Psoas muscle (tissue), 8 donors: ENCODE measurements around the gene CDC7. TPM values are rescaled to one million over a fixed set of nuclear protein-coding genes. Genes with fewer than 3 reads are reported as not detected.
A peak's percentile ranks its signal among the peaks of the same experiment; 100 is the strongest.
"Not testable (repeated sequence)": the region's sequence is repeated elsewhere in the genome, so short reads cannot be mapped to it uniquely, and the experiment has no call there.

ENCODE experiments used
- ATAC-seq, 4 donors: fragments of 200-7000 bp; cut with Tn5 transposase; one replicate each; pipeline ENCODE4 v1.9.1; 2020; ENCODE audit warnings: moderate library complexity in 3 of 4, mild to moderate bottlenecking in 2 of 4
- DNase-seq, 2 donors: peaks; one replicate each; pipeline ENCODE4 v3.0.0-alpha.2; 2020
- H3K27ac ChIP-seq: fragments of 200-600 bp; one replicate; pipeline ENCODE4 v1.8.0; 2022
- H3K27me3 ChIP-seq, 3 donors: fragments of 200-600 bp in 1 of 3; one replicate each; pipeline versions ENCODE4 v1.6.1 to v1.8.0; 2013 to 2022; ENCODE audit warnings: low read length in 2 of 3, mild to moderate bottlenecking in 2 of 3, moderate library complexity in 1 of 3; ENCODE audit not compliant: insufficient read depth in 3 of 3
- H3K36me3 ChIP-seq, 2 donors: fragments of 200-600 bp in 1 of 2; one replicate each; pipeline versions ENCODE4 v1.6.1 to v1.8.0; 2013 to 2022; ENCODE audit warnings: low read depth in 1 of 2, mild to moderate bottlenecking in 1 of 2, moderate library complexity in 1 of 2; ENCODE audit not compliant: insufficient read depth in 1 of 2
- H3K4me1 ChIP-seq: fragments of 200-600 bp; one replicate; pipeline ENCODE4 v1.8.0; 2022
- H3K4me3 ChIP-seq: fragments of 200-600 bp; one replicate; pipeline ENCODE4 v1.8.0; 2022; ENCODE audit warnings: mild to moderate bottlenecking
- H3K9me3 ChIP-seq: fragments of 200-600 bp; one replicate; pipeline ENCODE4 v1.8.0; 2022
- CTCF ChIP-seq: fragments of 200-600 bp; IDR thresholded peaks from one replicate; pipeline ENCODE4 v1.8.0; 2022; ENCODE audit warnings: antibody characterized with exemption
- WGBS, 3 donors: extraction: QIAGEN DNeasy Blood & Tissue Kit; methylation state at CpG; one replicate each; pipeline versions ENCODE4 v1.1.6 to v1.1.7; 2013; 5-methylcytosine and 5-hydroxymethylcytosine counted together
- intact Hi-C, 2 donors: fragments of 100-400 bp; cut with DNase I; formaldehyde crosslinking; loops; one replicate each; pipeline versions ENCODE4 v1.11.0 to v1.14.2; 2022
- polyA plus RNA-seq, 3 donors: library from polyadenylated mRNA; stranded (reverse); fragments of 200-250 nt; gene quantifications; one replicate each; pipeline ENCODE4 v1.2.3, GENCODE V29; 2013
- total RNA-seq, 4 donors: library from RNA; stranded (reverse); fragmentation: NEBNext Ultra II Directional in 2 of 4; extraction: Animal tissue kit (Norgen Biotek cat#: 25700) in 2 of 4; gene quantifications; one replicate each; pipeline versions ENCODE4 v1.2.1 to v1.2.4, GENCODE V29; 2021 to 2023
- donor health status: healthy with polysubstance abuse.
- donor health status: DM: no; HTN: no; CAD: no; lungs with moderate emphysema.
- donor health status: Bipolar disorder and iron deficiency.
- donor health status: healthy.
- donor health status: DM: yes; HTN: yes; CAD: no.
- donor health status: DM: no; HTN: no; CAD: no.
- donor health status: DM: no; HTN: no; CAD: no.
- donor health status: DM: yes; HTN: yes; CAD: no.

Gene CDC7
- total and polyA plus RNA-seq, 7 donors, result 0.25 to 1.4 (median 0.54) TPM

- ATAC-seq, result peak in 1 of 4 donors; percentile 66
- 32 to 53% (median 34%) methylated on average over 2 of the region's 2 CpGs for WGBS, 3 donors
- H3K36me3 ChIP-seq, result no peaks in the 10 kb centered on the region
Measured at GRCh38 chr1:91513160-91513559, 12.5 kb downstream of the CDC7 start.

GRCh38 chr1:91513706-91514105 lies 13.1 kb downstream of the CDC7 start:
- intact Hi-C loops, result loop anchor here (1.0 to 5.0 kb wide), 2 partner anchors 414 to 416 kb away; no protein-coding TSS in a partner anchor
- Histone ChIP-seq H3K36me3 (no peaks in the 10 kb centered on the region), H3K9me3 (no peaks in the 10 kb centered on the region), H3K27me3 (no peaks in the 10 kb centered on the region), H3K4me1 (no peaks in the 10 kb centered on the region), H3K27ac (no peak overlapping the region), H3K4me3 (no peak overlapping the region)
- no peak for DNase-seq
- no peak for TF ChIP-seq CTCF
- WGBS, 3 donors, result 71 to 91% (median 79%) methylated on average over 1 of the region's 1 CpG
- no peak for ATAC-seq

More at GRCh38 chr1:91513160-91513559, 12.5 kb downstream of the CDC7 start:
- no peak overlapping the region for H3K27ac ChIP-seq
- H3K9me3 ChIP-seq, result no peaks in the 10 kb centered on the region
- TF ChIP-seq CTCF, result peak; percentile 53
- H3K4me3 ChIP-seq, result no peak overlapping the region
- no peaks in the 10 kb centered on the region for H3K27me3 ChIP-seq
- intact Hi-C loops, result loop anchor here (1.0 to 5.0 kb wide), 2 partner anchors 414 to 416 kb away; no protein-coding TSS in a partner anchor
- DNase-seq, result no peak
- H3K4me1 ChIP-seq, result no peaks in the 10 kb centered on the region

- DNase-seq (no peak), ATAC-seq (no peak)
- Histone ChIP-seq H3K9me3 (no peaks in the 10 kb centered on the region), H3K27me3 (no peaks in the 10 kb centered on the region), H3K36me3 (no peaks in the 10 kb centered on the region), H3K4me1 (no peaks in the 10 kb centered on the region), H3K4me3 (no peak overlapping the region), H3K27ac (no peak overlapping the region)
- TF ChIP-seq CTCF, result no peak
- 98 to 99% (median 99%) methylated on average over 3 of the region's 3 CpGs for WGBS, 3 donors
- intact Hi-C loops, result loop anchor here in 1 of 2 donors (5.0 kb wide), 1 partner anchor 771 kb away; no protein-coding TSS in a partner anchor
Measured at GRCh38 chr1:91515994-91516393, 15.3 kb downstream of the CDC7 start.

- intact Hi-C loops, result loop anchor here in 1 of 2 donors (5.0 kb wide), 1 partner anchor 771 kb away; no protein-coding TSS in a partner anchor
- H3K27ac ChIP-seq, H3K4me1 ChIP-seq, DNase-seq, H3K27me3 ChIP-seq, ATAC-seq, H3K36me3 ChIP-seq, H3K4me3 ChIP-seq, H3K9me3 ChIP-seq: not testable (repeated sequence)
- WGBS, 3 donors, result 90 to 92% (median 91%) methylated on average over 7 of the region's 7 CpGs
Measured at GRCh38 chr1:91516605-91517004, 16.0 kb downstream of the CDC7 start.

- not testable (repeated sequence) for H3K36me3 ChIP-seq, DNase-seq, H3K4me3 ChIP-seq, H3K27me3 ChIP-seq, H3K27ac ChIP-seq, ATAC-seq, H3K4me1 ChIP-seq, H3K9me3 ChIP-seq
- WGBS, 3 donors, result 50 to 62% (median 54%) methylated on average over 2 of the region's 2 CpGs
- intact Hi-C loops, result loop anchor here in 1 of 2 donors (5.0 kb wide), 1 partner anchor 768 kb away; no protein-coding TSS in a partner anchor
Measured at GRCh38 chr1:91519167-91519566, 18.5 kb downstream of the CDC7 start.
